GM12864 (cell line): ENCODE results near the gene ITGA4.

Source experiments
- DNase-seq: peaks from one replicate; pipeline ENCODE4 v3.0.0-alpha.2; 2011; ENCODE audit warnings: low read depth
- H3K4me3 ChIP-seq: 2 replicates; pipeline ENCODE4 v1.5.1; 2011; ENCODE audit warnings: mild to moderate bottlenecking, low read depth, low read length, control low read depth
- CTCF ChIP-seq: IDR thresholded peaks from 2 replicates; pipeline ENCODE4 v1.5.1; 2011; ENCODE audit warnings: low read depth, mild to moderate bottlenecking, moderate library complexity, low read length, control low read depth, inconsistent platforms; ENCODE audit errors: missing control alignments

ITGA4 gene

GRCh38 chr2:181466661-181467576 lies 9.7 kb downstream of the ITGA4 start:
- H3K4me3 ChIP-seq = no peak overlapping the region
- no peak for DNase-seq

GRCh38 chr2:181467966-181468707 lies 11.0 kb downstream of the ITGA4 start:
- TF ChIP-seq CTCF = no peak
- DNase-seq = no peak
- H3K4me3 ChIP-seq = no peak overlapping the region

More at GRCh38 chr2:181466661-181467576, 9.7 kb downstream of the ITGA4 start:
- TF ChIP-seq CTCF = peak; percentile 75

- DNase-seq = no peak
- H3K4me3 ChIP-seq = no peak overlapping the region
- TF ChIP-seq CTCF = no peak
These were observed 11.6 kb downstream of the ITGA4 start for GRCh38 chr2:181468811-181469210.

- no peak overlapping the region for H3K4me3 ChIP-seq
- no peak for TF ChIP-seq CTCF
These were observed 14.0 kb downstream of the ITGA4 start for GRCh38 chr2:181471226-181471625.

GRCh38 chr2:181471783-181472182 lies 14.6 kb downstream of the ITGA4 start:
- no peak overlapping the region for H3K4me3 ChIP-seq
- no peak for TF ChIP-seq CTCF
- DNase-seq = no peak

More at GRCh38 chr2:181471226-181471625, 14.0 kb downstream of the ITGA4 start:
- DNase-seq = no peak

- H3K4me3 ChIP-seq = no peak overlapping the region
- no peak for TF ChIP-seq CTCF
- no peak for DNase-seq
These were observed 15.8 kb downstream of the ITGA4 start for GRCh38 chr2:181472990-181473389.
